Measurements from ENCODE around the gene OR9A2.
A peak's percentile ranks its signal among the peaks of the same experiment; 100 is the strongest.

The OR9A2 gene, protein sequence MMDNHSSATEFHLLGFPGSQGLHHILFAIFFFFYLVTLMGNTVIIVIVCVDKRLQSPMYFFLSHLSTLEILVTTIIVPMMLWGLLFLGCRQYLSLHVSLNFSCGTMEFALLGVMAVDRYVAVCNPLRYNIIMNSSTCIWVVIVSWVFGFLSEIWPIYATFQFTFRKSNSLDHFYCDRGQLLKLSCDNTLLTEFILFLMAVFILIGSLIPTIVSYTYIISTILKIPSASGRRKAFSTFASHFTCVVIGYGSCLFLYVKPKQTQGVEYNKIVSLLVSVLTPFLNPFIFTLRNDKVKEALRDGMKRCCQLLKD

GRCh38 chr7:143027032-143027431 is at the start of gene OR9A2:
Gene OR9A2, minus strand, starts transcription at chr7:143027132. Its CDS starts 0 bp downstream, at chr7:143027132.
- no peak for DNase-seq

GRCh38 chr7:143074141-143074540 is 47.2 kb upstream of the OR9A2 start:
- DNase-seq = no peak

DNA sequence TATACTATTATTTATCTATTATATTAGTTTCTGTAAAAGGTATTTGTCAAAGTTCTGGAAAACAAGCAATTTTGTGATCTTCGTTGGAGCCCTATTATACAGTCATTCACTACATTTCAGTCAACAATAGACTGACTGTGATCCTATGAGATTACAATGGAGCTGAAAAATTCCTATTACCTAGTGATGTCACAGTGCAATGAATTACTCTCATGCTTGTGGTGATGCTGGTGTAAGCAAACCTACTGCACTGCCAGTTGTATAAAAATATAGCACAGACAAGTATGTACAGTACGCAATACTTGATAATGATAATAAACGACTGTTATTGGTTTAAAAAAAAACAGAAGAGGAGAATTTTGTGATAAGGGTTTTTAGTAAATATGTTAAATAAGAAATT is 46.6 kb upstream of the OR9A2 start:
- no peak for DNase-seq

DNA sequence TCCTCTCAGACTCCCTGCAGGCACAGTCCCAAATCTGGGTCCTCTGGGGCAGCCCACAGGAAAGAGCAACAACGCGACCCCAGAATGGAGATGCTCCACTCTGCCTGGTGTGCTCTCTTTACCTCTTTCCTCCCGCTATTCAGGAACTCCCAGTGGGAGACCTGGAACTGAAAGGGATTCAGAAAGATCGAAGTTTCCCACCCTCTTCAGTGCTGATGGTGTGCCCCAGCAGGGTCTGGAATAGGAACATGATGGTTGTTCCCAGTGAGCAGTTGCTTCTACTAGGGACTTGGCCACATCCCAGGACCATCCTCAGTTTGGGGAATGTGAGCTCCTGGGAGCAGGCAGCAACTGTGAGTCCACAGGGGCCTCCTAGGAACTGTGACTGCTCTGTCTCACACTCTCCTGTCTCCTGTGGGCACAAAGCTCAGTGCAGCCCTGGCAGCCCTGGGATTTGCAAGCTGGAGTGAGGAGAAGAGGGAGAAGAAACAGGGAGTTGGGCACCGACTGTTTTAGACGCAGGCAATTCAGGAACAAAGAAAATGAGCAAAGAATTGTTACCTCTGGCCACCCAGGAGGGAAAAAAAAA is 43.1 kb upstream of the OR9A2 start:
- no peak for DNase-seq

DNA sequence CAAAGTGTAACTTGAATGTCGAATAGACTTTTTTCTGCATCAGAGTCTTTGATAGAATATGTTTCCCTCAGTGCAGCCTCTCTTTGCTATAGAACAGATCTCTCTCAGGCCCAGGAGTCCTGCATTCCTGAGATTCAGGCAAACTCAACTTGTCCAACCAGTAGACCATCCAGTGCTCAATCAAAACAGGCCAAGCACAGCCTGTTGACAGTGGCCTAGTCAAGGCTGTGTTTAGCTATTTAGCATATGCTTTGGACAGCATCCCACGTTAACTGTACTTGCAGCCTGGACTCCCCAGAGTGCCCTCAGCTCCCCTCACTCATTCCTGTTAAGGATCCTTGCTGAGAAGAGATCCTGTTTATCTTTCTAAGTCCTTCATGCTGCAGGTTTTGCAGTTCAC is 41.5 kb upstream of the OR9A2 start:
- DNase-seq = no peak

DNA sequence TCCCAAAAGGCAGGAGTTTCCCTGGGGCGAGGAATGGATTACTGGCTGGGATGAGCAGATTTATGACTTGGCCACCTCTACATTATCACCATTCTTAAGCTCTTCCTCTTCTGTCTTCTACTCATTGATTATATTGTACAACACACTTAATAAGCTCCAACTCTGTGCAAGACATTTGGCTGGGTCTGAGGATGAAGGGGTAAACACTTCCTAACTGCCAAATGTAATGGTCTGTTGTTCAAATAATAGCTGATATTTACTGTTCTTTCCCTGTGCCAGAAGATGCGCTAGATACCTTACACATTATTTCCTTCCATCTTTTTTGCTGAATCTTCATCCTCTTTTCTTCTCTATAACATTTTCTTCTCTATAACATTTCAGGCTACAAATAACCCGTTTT is 36.8 kb upstream of the OR9A2 start:
- DNase-seq = no peak

- no peak for DNase-seq
These were observed 28.8 kb upstream of the OR9A2 start for GRCh38 chr7:143055754-143056153.

DNA sequence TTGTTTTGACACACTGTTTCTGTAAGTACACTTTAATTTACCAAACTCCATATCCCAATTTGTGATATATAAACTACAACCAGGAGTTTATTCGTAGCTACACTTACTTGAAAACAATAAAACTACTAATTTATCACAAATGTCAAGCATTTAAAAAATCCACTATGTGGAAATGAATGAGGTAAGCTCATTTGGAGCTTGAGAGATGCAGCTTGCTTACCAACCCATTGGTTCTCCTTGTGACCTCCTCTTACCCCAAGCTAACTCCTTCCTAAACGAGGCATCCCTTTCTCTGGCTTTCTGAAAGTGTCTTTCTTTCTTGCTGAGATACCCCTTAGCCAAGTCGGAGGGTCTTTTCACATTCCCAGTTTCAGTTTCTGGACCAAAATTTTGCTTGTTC is 27.7 kb upstream of the OR9A2 start:
- DNase-seq = no peak

DNA sequence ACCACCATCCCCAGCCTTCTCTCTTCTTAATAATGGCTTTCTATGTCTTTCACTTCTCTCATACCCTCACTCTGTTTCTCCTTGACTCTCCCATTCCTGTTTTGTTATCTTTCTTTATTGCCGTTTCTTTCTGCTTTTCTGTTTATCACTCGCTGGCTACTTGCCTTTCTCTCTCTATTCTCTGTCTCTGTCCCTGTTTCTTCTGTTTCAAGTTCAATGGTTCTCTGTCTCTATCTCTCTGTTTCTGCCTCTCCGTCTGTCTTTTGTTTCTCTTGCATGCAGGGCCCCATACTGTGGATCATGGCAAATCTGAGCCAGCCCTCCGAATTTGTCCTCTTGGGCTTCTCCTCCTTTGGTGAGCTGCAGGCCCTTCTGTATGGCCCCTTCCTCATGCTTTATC is 25.1 kb upstream of the OR9A2 start, which contains the start of gene OR6V1:
Gene OR6V1, plus strand, starts transcription at position 301 of the 400 bp plus-strand sequence. Its CDS starts 0 bp downstream, at position 301.
- DNase-seq = no peak

DNA sequence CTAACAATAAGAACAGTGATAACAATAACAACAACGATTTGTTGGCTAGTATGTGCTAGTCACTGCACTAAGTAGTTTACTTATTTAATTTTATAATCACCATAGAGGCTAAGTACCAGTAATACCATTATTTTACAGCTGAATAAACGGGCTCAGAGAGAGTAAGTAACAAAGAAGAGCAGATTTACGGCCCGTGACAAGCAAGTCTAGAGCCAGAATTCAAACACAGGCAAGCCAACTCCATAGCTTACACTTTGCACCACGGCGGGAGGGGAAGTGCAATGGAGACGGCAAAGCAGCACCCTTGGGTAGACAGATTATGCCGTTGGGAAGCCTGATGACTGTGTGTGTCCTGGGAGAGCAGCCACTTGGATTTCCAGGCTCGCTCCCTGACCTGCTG is 24.0 kb upstream of the OR9A2 start:
- no peak for DNase-seq

- DNase-seq = no peak
These were observed 22.4 kb upstream of the OR9A2 start for GRCh38 chr7:143049362-143049761.

- no peak for DNase-seq
These were observed 21.9 kb upstream of the OR9A2 start for GRCh38 chr7:143048827-143049226.

DNA sequence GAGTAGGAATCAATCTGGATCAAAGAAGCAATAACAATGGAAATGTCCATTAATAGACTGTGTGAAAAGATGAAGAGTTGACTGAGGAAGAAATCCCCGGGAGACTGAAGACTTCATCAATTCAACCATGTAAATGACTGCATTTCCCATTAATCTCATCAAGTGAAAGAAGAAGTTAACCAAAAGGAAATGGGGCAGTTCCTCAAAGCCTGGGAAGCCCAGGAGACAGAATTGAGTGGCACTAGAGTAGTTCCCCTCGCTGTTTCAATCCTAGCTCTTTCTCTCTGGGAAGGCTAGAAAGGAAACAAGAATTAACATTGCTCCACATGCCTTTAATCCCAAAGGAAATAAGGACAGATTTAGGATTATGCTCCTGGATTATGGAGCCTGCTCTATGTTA is 20.4 kb upstream of the OR9A2 start:
- DNase-seq = no peak

DNA sequence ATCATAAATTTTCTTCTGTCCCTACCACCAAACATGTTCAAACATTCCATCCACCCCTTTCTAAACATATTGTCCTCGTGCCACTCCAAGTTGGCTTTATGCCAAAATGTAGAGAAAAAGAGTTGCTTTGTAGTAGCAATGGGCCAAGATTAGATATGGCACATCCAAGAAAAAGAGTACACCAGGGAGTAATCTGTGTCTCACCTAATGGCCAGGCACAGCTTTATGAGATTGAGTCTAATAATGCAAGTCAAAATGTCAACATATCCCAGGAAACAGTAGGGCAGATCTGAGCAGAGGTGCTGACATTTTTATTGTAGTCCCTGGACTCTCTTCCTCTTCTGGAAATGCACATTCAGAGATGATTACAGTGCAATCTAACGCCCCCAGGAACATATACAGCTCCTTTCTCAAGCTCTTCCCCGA is 19.5 kb upstream of the OR9A2 start:
- no peak for DNase-seq

- no peak for DNase-seq
These were observed 16.5 kb upstream of the OR9A2 start for GRCh38 chr7:143043391-143043790.

DNA sequence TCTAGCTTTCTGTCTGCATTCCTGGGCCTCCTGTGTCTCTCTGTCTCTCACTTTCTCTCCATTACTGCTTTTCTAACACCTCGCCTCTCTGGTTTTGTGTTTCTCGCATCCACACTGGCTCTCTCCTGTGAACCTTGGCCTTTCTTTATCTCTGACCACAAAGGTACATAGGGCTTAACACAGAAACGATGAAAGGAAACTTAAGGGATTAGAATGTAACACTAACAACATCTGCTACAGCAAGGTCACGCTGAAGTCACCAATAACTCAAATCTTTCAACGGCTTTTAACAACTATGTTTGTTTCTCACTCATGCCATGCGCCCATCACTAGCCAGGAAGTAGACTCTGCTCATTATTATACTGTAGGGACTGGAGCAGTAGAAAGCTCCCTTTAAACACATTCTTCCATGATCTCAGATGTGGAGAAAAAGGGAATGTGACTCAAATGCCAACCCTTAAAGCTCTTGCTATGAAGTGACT is 15.9 kb upstream of the OR9A2 start:
- peak in 1 of 2 experiments; percentile 31 for DNase-seq

GRCh38 chr7:143042159-143042789 is 15.3 kb upstream of the OR9A2 start:
- DNase-seq = peak; percentile 34 to 76

DNA sequence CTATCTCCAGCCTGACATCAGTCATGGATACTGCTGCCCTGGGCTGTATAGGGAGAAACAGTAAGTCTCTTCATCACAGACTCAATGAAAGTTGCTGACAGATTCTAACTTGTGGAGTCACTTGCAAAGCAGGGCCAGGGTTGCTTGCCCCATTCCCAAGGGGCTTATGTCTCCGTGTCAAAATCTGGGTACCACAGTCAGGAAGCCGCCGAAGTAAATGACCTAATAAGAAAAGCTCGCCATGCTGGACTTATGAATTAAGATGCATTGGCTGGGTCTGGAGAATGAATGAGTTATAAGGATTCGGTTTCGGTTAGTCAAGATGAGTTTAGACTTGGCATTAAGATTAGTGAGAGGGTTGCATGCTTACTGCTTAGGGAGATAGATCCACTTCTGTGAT is 14.4 kb upstream of the OR9A2 start:
- DNase-seq = no peak

DNA sequence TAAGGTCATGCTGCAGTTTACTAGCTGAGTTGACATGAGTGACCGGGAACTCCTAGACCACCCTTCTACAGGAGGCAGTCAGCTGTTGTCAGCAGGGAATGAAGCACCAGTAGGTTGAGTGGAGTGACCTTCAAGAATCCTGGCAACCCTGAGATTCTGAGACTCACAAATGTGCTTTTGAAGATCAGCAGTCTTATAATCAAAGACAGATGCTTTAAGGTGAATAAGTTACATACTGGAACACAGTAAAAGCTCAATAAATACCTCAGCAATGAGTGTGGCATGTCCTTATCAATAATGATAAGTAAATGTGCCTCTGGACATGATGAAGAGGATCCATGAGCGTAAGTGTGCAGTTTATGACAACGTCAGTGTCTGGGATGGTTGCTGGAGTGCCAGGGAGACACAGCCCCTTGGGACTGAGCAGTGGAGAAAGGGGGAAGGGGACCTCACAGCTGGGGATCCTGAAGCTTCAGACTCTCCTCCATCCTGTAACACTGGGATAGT is 13.3 kb upstream of the OR9A2 start:
- DNase-seq = no peak

DNA sequence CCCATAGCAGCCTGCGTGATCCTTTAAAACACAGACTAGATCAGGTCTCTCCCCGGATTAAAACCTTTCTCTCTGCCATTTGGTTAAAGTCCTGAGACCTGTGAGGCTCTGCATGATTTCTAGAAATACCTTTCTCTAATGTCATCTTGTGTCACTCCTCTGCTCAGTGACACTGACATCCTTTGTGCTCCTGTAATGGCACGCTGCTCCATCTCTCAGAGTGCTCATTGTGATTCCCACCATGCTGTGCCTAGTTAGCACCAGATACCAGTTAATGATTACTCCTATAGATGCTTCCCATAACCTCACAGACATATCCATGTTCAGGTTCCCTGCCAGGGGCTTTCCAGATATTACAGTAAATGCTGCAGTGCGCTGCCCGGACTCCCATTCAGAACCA is 11.7 kb upstream of the OR9A2 start:
- DNase-seq = no peak

- no peak for DNase-seq
These were observed 751 bp upstream of the OR9A2 start for GRCh38 chr7:143027683-143028082.

DNA sequence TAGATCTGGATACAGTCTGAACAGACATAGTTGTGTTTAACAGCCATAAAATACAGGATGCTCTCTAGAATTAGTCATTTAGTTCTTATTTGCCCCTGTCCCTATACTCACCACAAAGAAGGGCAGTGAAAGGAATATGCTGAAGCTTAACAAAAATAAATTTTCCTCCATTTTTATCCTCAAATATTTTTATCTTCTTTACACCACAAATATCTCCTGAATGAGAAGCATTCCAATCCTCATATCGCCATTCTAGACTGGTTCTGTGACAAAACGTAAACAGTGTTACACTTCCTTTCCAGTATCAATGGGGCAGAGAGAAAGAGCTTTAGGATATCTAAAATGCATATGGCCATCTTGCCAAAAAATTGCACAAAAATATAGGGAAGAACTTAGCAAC is 1.6 kb downstream of the OR9A2 start:
- no peak for DNase-seq

- DNase-seq = no peak
These were observed 3.9 kb downstream of the OR9A2 start for GRCh38 chr7:143023047-143023446.

DNA sequence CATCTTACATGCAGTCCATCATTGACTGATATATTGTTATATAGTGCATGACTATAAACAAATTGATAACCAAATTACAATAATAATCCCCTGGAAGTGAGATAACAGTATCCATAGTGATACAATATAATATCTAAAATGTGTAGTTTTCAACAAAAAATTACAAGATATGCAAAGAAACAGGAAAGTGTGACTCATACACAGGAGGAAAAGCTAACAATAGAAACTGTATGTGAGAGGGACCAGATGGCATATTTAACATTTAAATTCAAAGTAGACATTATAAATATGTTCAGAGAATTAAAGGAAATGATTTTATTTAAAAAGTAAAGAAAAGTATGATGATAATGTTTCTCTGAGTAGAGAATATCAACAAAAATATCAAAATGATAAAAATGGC is 8.0 kb downstream of the OR9A2 start:
- no peak for DNase-seq

Measured in NCI-H524 (cell line).